Mucosa of gallbladder (tissue), 1 donor: Measurements from ENCODE around the gene CALR. TPM values are rescaled to one million over a fixed set of nuclear protein-coding genes. Genes with fewer than 3 reads are reported as not detected.
"Not testable (repeated sequence)": the region's sequence is repeated elsewhere in the genome, so short reads cannot be mapped to it uniquely, and the experiment has no call there.

Experiments used
- DNase-seq: peaks from one replicate; pipeline ENCODE4 v3.0.0-alpha.2; 2020; ENCODE audit warnings: low spot score
- total RNA-seq: library from RNA; stranded (reverse); gene quantifications from one replicate; pipeline ENCODE4 v1.2.1, GENCODE V29; 2021
- donor health status: DM: no; HTN: no; CAD: no.

The CALR gene
- total RNA-seq = 1,099 TPM

- peak; percentile 100 for DNase-seq
Measured at GRCh38 chr19:12937927-12938778, at the start of gene CALR. Gene CALR (plus strand): TSS chr19:12938609. CDS start chr19:12938680, 71 bp downstream.

- DNase-seq = not testable (repeated sequence)
Measured at GRCh38 chr19:12890299-12890786, 48.1 kb upstream of the CALR start.

GRCh38 chr19:12890787-12891552, 47.4 kb upstream of the CALR start, which contains the start of gene GCDH:
Gene GCDH (plus strand): TSS chr19:12891160. CDS start chr19:12891305, 145 bp downstream.
- peak; percentile 99 for DNase-seq

GRCh38 chr19:12891553-12892021, 46.8 kb upstream of the CALR start:
- no peak for DNase-seq

- no peak for DNase-seq
Measured at GRCh38 chr19:12893582-12893981, 44.8 kb upstream of the CALR start.

- DNase-seq = no peak
Measured at GRCh38 chr19:12896460-12896859, 41.9 kb upstream of the CALR start.

- DNase-seq = no peak
Measured at GRCh38 chr19:12899891-12900518, 38.4 kb upstream of the CALR start.

GRCh38 chr19:12907166-12907565, 31.2 kb upstream of the CALR start:
- peak; percentile 61 for DNase-seq

GRCh38 chr19:12912571-12912970, 25.8 kb upstream of the CALR start:
- no peak for DNase-seq

GRCh38 chr19:12913011-12913561, 25.3 kb upstream of the CALR start:
- peak; percentile 62 for DNase-seq

- DNase-seq = no peak
Measured at GRCh38 chr19:12913851-12914690, 24.3 kb upstream of the CALR start.

GRCh38 chr19:12915860-12916259, 22.5 kb upstream of the CALR start:
- DNase-seq = not testable (repeated sequence)

- no peak for DNase-seq
Measured at GRCh38 chr19:12918253-12918652, 20.2 kb upstream of the CALR start.

GRCh38 chr19:12921047-12921446, 17.4 kb upstream of the CALR start:
- no peak for DNase-seq

- no peak for DNase-seq
Measured at GRCh38 chr19:12922959-12923358, 15.4 kb upstream of the CALR start.

GRCh38 chr19:12924621-12925310, 13.6 kb upstream of the CALR start:
- no peak for DNase-seq

GRCh38 chr19:12930002-12930645, 8.3 kb upstream of the CALR start:
- no peak for DNase-seq

- no peak for DNase-seq
Measured at GRCh38 chr19:12932392-12933286, 5.8 kb upstream of the CALR start.
